Kidney (tissue), 14 donors: ENCODE data around the gene CFD. TPM values are rescaled to one million over a fixed set of nuclear protein-coding genes. Genes with fewer than 3 reads are reported as not detected.
"Not testable (repeated sequence)": the region's sequence is repeated elsewhere in the genome, so short reads cannot be mapped to it uniquely, and the experiment has no call there.

Source experiments
- DNase-seq, 5 donors: peaks; one replicate each; pipeline ENCODE4 v3.0.0-alpha.2; 2013 to 2020
- FAIRE-seq: peaks from 2 replicates; lab custom pipeline; 2012; peaks lifted over from hg19 to GRCh38; lab: Jason Lieb, UNC
- H3K27ac ChIP-seq, 2 donors: one replicate each; pipeline ENCODE4 v1.7.0; 2013; ENCODE audit warnings: low read depth in 2 of 2, low read length in 2 of 2, inconsistent platforms in 1 of 2
- H3K27me3 ChIP-seq: one replicate; pipeline ENCODE4 v1.7.1; 2013; ENCODE audit warnings: low read length, inconsistent platforms; ENCODE audit not compliant: control insufficient read depth, insufficient read depth
- H3K36me3 ChIP-seq, 3 donors: one replicate each; pipeline versions ENCODE4 v1.7.0 to v1.7.1; 2013; ENCODE audit warnings: low read length in 3 of 3, control low read depth in 1 of 3, inconsistent platforms in 1 of 3; ENCODE audit not compliant: insufficient read depth in 3 of 3, control insufficient read depth in 2 of 3
- H3K4me1 ChIP-seq, 3 donors: one replicate each; pipeline versions ENCODE4 v1.7.0 to v1.7.1; 2013; ENCODE audit warnings: low read length in 3 of 3, inconsistent platforms in 1 of 3, low read depth in 1 of 3; ENCODE audit not compliant: control insufficient read depth in 2 of 3, insufficient read depth in 2 of 3
- H3K4me3 ChIP-seq, 3 donors: one replicate each; pipeline versions ENCODE4 v1.7.0 to v1.8.1; 2013; ENCODE audit warnings: low read length in 3 of 3, control low read depth in 1 of 3, inconsistent platforms in 1 of 3
- H3K9ac ChIP-seq, 3 donors: one replicate each; pipeline versions ENCODE4 v1.7.0 to v1.7.1; 2013; ENCODE audit warnings: low read length in 3 of 3, control low read depth in 1 of 3, inconsistent platforms in 1 of 3
- H3K9me3 ChIP-seq, 3 donors: one replicate each; pipeline versions ENCODE4 v1.7.0 to v1.7.1; 2013; ENCODE audit warnings: low read length in 3 of 3, control low read depth in 1 of 3, inconsistent platforms in 1 of 3; ENCODE audit not compliant: control insufficient read depth in 2 of 3, insufficient read depth in 1 of 3
- intact Hi-C: fragments of 100-400 bp; cut with DNase I; formaldehyde crosslinking; loops from one replicate; pipeline ENCODE4 v1.11.1; 2022
- polyA plus RNA-seq: library from polyadenylated mRNA; stranded (reverse); fragments of 350-450 nt; fragmentation: Illumina TruSeq; extraction: RNeasy Lipid Tissue Mini Kit (QIAGEN cat#74804); gene quantifications from one replicate; pipeline ENCODE4 v1.2.3, GENCODE V29; 2014; ENCODE audit warnings: low read depth, low replicate concordance; ENCODE audit not compliant: insufficient read depth
- total RNA-seq: library from RNA; stranded (reverse); fragmentation: NEBNext Ultra II Directional; extraction: Animal tissue kit (Norgen Biotek cat#: 25700); gene quantifications from one replicate; pipeline ENCODE4 v1.2.1, GENCODE V29; 2021
- TF ChIP-seq, protein P1 (sequence below): IDR thresholded peaks from 3 replicates; pipeline ENCODE4 v1.5.1; 2012; ENCODE audit warnings: mild to moderate bottlenecking, moderate library complexity, borderline replicate concordance; ENCODE audit not compliant: insufficient read depth; ENCODE audit errors: extremely low read depth
- donor health status: control.
- donor health status: control.
- donor health status: control.
- donor health status: control.
- donor health status: control.
- donor health status: DM: yes; HTN: yes; CAD: no.
- donor health status: Normal renal cell carcinoma (clear cell type).

The CFD gene
- total and polyA plus RNA-seq, 2 donors from 2014 or later = 4.6 to 35.1 TPM

DNA sequence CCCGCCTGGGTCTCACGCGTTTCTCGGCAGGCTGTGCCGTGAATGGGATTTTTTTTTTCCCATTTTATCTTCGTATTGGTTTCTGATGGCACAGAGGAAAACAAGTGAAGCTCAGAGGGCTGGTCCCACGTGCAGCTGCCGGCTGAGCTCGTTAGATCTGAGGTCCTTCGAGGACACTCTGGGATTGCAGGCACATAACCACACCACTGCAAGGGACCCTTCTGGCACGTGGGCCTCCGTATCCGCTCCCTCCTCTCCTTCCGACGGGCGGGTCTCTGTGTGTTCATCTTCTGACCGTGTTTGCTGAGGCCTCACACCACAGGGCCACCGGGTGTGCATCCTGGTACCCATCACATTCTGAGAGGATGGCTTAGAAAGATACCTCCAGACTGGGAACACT lies 16.6 kb downstream of the CFD start:
- Histone ChIP-seq H3K27me3 (no peaks in the 10 kb centered on the region), H3K9ac (no peak overlapping the region), H3K36me3 (peaks cover 0 to 14% (median 2%) of the 10 kb centered on the region in 3 donors), H3K4me3 (no peak overlapping the region), H3K27ac (no peak overlapping the region), H3K9me3 (no peaks in the 10 kb centered on the region), H3K4me1 (peaks cover 0 to 4% (median 0%) of the 10 kb centered on the region in 3 donors)
- TF ChIP-seq, protein P1, sequence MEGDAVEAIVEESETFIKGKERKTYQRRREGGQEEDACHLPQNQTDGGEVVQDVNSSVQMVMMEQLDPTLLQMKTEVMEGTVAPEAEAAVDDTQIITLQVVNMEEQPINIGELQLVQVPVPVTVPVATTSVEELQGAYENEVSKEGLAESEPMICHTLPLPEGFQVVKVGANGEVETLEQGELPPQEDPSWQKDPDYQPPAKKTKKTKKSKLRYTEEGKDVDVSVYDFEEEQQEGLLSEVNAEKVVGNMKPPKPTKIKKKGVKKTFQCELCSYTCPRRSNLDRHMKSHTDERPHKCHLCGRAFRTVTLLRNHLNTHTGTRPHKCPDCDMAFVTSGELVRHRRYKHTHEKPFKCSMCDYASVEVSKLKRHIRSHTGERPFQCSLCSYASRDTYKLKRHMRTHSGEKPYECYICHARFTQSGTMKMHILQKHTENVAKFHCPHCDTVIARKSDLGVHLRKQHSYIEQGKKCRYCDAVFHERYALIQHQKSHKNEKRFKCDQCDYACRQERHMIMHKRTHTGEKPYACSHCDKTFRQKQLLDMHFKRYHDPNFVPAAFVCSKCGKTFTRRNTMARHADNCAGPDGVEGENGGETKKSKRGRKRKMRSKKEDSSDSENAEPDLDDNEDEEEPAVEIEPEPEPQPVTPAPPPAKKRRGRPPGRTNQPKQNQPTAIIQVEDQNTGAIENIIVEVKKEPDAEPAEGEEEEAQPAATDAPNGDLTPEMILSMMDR = no peak
- FAIRE-seq (no peak), DNase-seq (no peak)
- intact Hi-C loops = no loop called here

DNA sequence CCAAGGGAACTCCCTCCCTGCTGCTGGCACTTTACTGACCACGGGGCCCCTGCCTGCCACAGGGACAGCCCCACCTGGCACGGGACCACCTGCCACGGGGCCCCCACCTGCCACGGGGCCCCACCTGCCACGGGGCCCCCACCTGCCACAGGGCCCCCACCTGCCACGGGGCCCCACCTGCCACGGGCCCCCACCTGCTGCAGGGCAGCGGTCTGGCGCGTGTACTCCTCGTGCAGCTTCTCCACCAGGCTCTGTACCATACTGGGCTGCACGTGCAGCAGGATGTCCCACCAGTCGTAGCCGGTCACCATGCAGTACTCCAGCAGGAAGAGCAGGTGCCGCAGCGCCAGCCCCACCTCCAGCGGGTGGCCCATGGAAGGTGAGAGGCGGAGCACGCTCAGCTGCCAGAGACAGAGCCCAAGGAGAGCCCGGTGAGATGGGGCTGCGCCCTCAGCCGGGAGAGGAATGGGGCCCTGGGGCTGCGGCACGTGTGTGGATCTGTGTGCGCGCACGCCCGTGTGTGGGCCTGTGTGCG lies 17.4 kb downstream of the CFD start:
- Histone ChIP-seq H3K9ac (no peak overlapping the region), H3K36me3 (peaks cover 2 to 18% (median 2%) of the 10 kb centered on the region in 3 donors), H3K9me3 (no peaks in the 10 kb centered on the region), H3K4me1 (peaks cover 0 to 3% (median 0%) of the 10 kb centered on the region in 3 donors), H3K4me3 (no peak overlapping the region), H3K27ac (no peak overlapping the region), H3K27me3 (no peaks in the 10 kb centered on the region)
- TF ChIP-seq, protein P1 = no peak
- DNase-seq (no peak), FAIRE-seq (no peak)
- intact Hi-C loops = no loop called here

DNA sequence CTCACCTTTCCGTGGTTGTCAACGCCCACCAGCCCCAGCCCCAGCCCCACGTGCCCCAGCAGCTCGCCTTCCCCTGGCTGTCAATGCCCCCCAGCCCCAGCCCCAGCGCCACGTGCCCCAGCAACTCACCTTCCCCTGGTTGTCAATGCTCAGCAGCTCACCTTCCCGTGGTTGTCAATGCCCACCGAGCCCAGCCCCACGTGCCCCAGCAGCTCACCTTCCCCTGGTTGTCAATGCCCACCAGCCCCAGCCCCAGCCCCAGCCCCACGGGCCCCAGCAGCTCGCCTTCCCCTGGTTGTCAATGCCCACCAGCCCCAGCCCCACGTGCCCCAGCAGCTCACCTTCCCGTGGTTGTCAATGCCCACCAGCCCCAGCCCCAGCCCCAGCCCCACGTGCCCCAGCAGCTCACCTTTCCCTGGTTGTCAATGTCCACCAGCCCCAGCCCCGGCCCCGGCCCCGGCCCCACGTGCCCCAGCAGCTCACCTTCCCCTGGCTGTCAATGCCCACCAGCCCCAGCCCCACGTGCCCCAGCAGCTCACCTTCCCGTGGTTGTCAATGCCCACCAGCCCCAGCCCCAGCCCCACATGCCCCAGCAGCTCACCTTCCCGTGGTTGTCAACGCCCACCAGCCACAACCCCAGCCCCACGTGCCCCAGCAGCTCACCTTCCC lies 18.7 kb downstream of the CFD start:
- intact Hi-C loops, FAIRE-seq, H3K9ac ChIP-seq, H3K4me1 ChIP-seq, H3K27me3 ChIP-seq, H3K4me3 ChIP-seq, H3K9me3 ChIP-seq, H3K27ac ChIP-seq: not testable (repeated sequence)
- DNase-seq = peak in 1 of 5 donors; percentile 86
- peaks cover 2 to 18% (median 2%) of the 10 kb centered on the region in 3 donors for H3K36me3 ChIP-seq

DNA sequence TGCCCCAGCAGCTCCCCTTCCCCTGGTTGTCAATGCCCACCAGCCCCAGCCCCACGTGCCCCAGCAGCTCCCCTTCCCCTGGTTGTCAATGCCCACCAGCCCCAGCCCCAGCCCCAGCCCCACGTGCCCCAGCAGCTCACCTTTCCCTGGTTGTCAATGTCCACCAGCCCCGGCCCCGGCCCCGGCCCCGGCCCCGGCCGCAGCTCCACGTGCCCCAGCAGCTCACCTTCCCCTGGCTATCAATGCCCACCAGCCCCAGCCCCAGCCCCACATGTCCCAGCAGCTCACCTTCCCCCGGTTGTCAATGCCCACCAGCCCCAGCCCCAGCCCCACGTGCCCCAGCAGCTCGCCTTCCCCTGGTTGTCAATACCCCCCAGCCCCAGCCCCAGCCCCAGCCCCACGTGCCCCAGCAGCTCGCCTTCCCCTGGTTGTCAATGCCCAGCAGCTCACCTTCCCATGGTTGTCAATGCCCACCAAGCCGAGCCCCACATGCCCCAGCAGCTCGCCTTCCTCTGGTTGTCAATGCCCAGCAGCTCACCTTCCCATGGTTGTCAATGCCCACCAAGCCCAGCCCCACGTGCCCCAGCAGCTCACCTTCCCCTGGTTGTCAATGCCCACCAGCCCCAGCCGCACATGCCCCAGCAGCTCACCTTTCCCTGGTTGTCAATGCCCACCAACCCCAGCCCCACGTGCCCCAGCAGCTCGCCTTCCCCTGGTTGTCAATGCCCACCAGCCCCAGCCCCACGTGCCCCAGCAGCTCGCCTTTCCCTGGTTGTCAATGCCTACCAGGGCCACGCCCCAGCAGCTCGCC lies 19.5 kb downstream of the CFD start:
- H3K4me3 ChIP-seq, H3K4me1 ChIP-seq, H3K9ac ChIP-seq, H3K9me3 ChIP-seq, FAIRE-seq, intact Hi-C loops, H3K27me3 ChIP-seq, H3K27ac ChIP-seq: not testable (repeated sequence)
- H3K36me3 ChIP-seq = peaks cover 2 to 12% (median 2%) of the 10 kb centered on the region in 3 donors
- peak in 1 of 5 donors; percentile 86 for DNase-seq
